Endothelial cell of umbilical vein (primary cell): ENCODE measurements around the gene ST6GALNAC2. TPM values are rescaled to one million over a fixed set of nuclear protein-coding genes. Genes with fewer than 3 reads are reported as not detected.

Experiments used
- BruUV-seq: library from RNA; stranded (reverse); fragments of 400-500 nt; replicated peaks from 2 replicates; lab custom pipeline; 2021; lab: Mats Ljungman, UMichigan
- CTCF ChIA-PET: fragments of 300-600, 350-600 bp; sonication (Branson Sonifier 250); formaldehyde crosslinking; loops from one replicate; lab custom pipeline; 2021; ENCODE audit warnings: antibody characterized with exemption, inconsistent platforms; lab: Charles Lee
- POLR2A ChIA-PET: fragments of 300-600, 350-600 bp; sonication (Branson Sonifier 250); formaldehyde crosslinking; loops from one replicate; lab custom pipeline; 2021; ENCODE audit warnings: antibody characterized with exemption, inconsistent platforms; lab: Charles Lee
- DNase-seq: peaks from one replicate; pipeline ENCODE4 v3.0.0-alpha.2; 2011; ENCODE audit warnings: low read depth, low spot score
- FAIRE-seq: peaks from 2 replicates; lab custom pipeline; 2011; peaks lifted over from hg19 to GRCh38; lab: Jason Lieb, UNC
- H2AFZ ChIP-seq: 2 replicates; pipeline ENCODE4 v1.6.0; 2012; ENCODE audit warnings: low read depth, low read length, control low read depth, inconsistent platforms
- H3K27ac ChIP-seq: 2 replicates; pipeline ENCODE4 v1.5.1; 2011; ENCODE audit warnings: low read depth, mild to moderate bottlenecking, control low read depth, low read length, moderate library complexity; ENCODE audit not compliant: insufficient read depth
- H3K27me3 ChIP-seq, 2 experiments: 2 replicates each; pipeline versions ENCODE4 v1.6.0 to v1.6.1; 2011; ENCODE audit warnings: low read length in 2 of 2, mixed read lengths in 1 of 2; ENCODE audit not compliant: control insufficient read depth in 2 of 2, insufficient read depth in 2 of 2
- H3K36me3 ChIP-seq, 2 experiments: 2 replicates in 1 of 2; 3 replicates in 1 of 2; pipeline ENCODE4 v1.5.1; 2011; ENCODE audit warnings: low read length in 2 of 2, mild to moderate bottlenecking in 1 of 2, moderate library complexity in 1 of 2; ENCODE audit not compliant: control insufficient read depth in 2 of 2, insufficient read depth in 2 of 2; ENCODE audit errors: extremely low read depth in 1 of 2
- H3K4me1 ChIP-seq: 3 replicates; pipeline ENCODE4 v1.5.1; 2011; ENCODE audit warnings: mild to moderate bottlenecking, low read length; ENCODE audit not compliant: control insufficient read depth, insufficient read depth; ENCODE audit errors: extremely low read depth
- H3K4me2 ChIP-seq: 2 replicates; pipeline ENCODE4 v1.6.1; 2011; ENCODE audit warnings: low read length, control low read depth, mixed read lengths; ENCODE audit not compliant: insufficient read depth
- H3K4me3 ChIP-seq, 3 experiments: fragments of 200-600 bp in 1 of 3; sonication (generic), shearing (Covaris generic) in 1 of 3; replicated peaks in 1 of 3; 2 replicates each; pipeline ENCODE4 v1.5.1; 2011 to 2016; ENCODE audit warnings: control low read depth in 3 of 3, low read length in 3 of 3, mild to moderate bottlenecking in 2 of 3, inconsistent platforms in 1 of 3, low read depth in 1 of 3, moderate library complexity in 1 of 3; ENCODE audit not compliant: insufficient read depth in 1 of 3
- H3K79me2 ChIP-seq: 2 replicates; pipeline ENCODE4 v1.6.0; 2012; ENCODE audit warnings: low read length, inconsistent platforms; ENCODE audit not compliant: control insufficient read depth, insufficient read depth
- H3K9ac ChIP-seq: replicated peaks from 2 replicates; pipeline ENCODE3; 2011; ENCODE audit warnings: low read length, control low read depth; ENCODE audit not compliant: insufficient read depth; ENCODE audit errors: extremely low read depth
- H3K9me1 ChIP-seq: replicated peaks from 3 replicates; pipeline ENCODE4 v1.6.0; 2011; ENCODE audit warnings: mild to moderate bottlenecking, low read length; ENCODE audit not compliant: control insufficient read depth, insufficient read depth; ENCODE audit errors: extremely low read depth
- H3K9me3 ChIP-seq: replicated peaks from 2 replicates; pipeline ENCODE4 v1.5.1; 2012; ENCODE audit warnings: low read length, inconsistent platforms; ENCODE audit not compliant: control insufficient read depth, insufficient read depth
- H4K20me1 ChIP-seq: replicated peaks from 2 replicates; pipeline ENCODE3; 2011; ENCODE audit warnings: mild to moderate bottlenecking, low read length; ENCODE audit not compliant: control insufficient read depth, insufficient read depth; ENCODE audit errors: extremely low read depth
- EZH2 ChIP-seq: IDR thresholded peaks from 2 replicates; pipeline ENCODE4 v1.6.1; 2012; ENCODE audit warnings: borderline replicate concordance, low read depth, mild to moderate bottlenecking, moderate library complexity, low read length, inconsistent platforms; ENCODE audit not compliant: severe bottlenecking
- FOS ChIP-seq: IDR thresholded peaks from 2 replicates; pipeline ENCODE4 v1.6.1; 2011; ENCODE audit warnings: mild to moderate bottlenecking, low read length, moderate library complexity, borderline replicate concordance; ENCODE audit not compliant: insufficient read depth
- GATA2 ChIP-seq: IDR thresholded peaks from 2 replicates; pipeline ENCODE4 v1.7.0; 2011; ENCODE audit warnings: low read depth, mild to moderate bottlenecking, moderate library complexity, mixed read lengths, low read length; ENCODE audit not compliant: insufficient read length, insufficient read depth
- JUN ChIP-seq: IDR thresholded peaks from 2 replicates; pipeline ENCODE4 v1.6.1; 2011; ENCODE audit warnings: borderline replicate concordance, low read depth; ENCODE audit not compliant: insufficient read length, insufficient read depth
- MYC ChIP-seq: IDR thresholded peaks from one replicate; pipeline ENCODE4 v1.6.1; 2011; ENCODE audit warnings: mild to moderate bottlenecking, low read depth, low read length
- POLR2A ChIP-seq: IDR thresholded peaks from 2 replicates; pipeline ENCODE4 v1.6.1; 2012; ENCODE audit warnings: low read depth, mild to moderate bottlenecking, control low read depth, low read length
- dilution Hi-C: fragments of 300-500 bp; cut with MboI; formaldehyde crosslinking; loops from one replicate; pipeline ENCODE4 v1.15.0; 2019; ENCODE audit warnings: low sequenced_read_pairs; ENCODE audit not compliant: extremely low pct_ligation_motif_present
- intact Hi-C: fragments of 100-400 bp; cut with micrococcal nuclease; formaldehyde crosslinking; loops from one replicate; pipeline ENCODE4 v1.10.0; 2022
- polyA plus RNA-seq, 4 experiments: library from polyadenylated mRNA; depleted of rRNA in 3 of 4; stranded (reverse) in 3 of 4; unstranded in 1 of 4; fragments of >200 nt; gene quantifications; 2 replicates each; pipeline versions ENCODE4 v1.2.1 to v1.2.3, GENCODE V29; 2011 to 2012; ENCODE audit warnings: missing spikeins in 1 of 4
- total RNA-seq: library from RNA; stranded (reverse); gene quantifications from 2 replicates; pipeline ENCODE4 v1.2.3, GENCODE V29; 2021
- TF ChIP-seq, protein P1 (sequence below): IDR thresholded peaks from 2 replicates; pipeline ENCODE4 v1.6.1; 2011; ENCODE audit not compliant: insufficient read depth, insufficient read length
- TF ChIP-seq, protein P2 (sequence below), 2 donors: IDR thresholded peaks; 1 replicate in 1 of 2; 2 replicates in 1 of 2; pipeline ENCODE4 v1.5.1; 2011; ENCODE audit warnings: low read length in 2 of 2, mild to moderate bottlenecking in 2 of 2, moderate library complexity in 2 of 2, control low read depth in 1 of 2, inconsistent platforms in 1 of 2, low read depth in 1 of 2; ENCODE audit not compliant: insufficient read depth in 1 of 2; ENCODE audit errors: extremely low read depth in 1 of 2

The ST6GALNAC2 gene
- total and polyA plus RNA-seq, 2 donors (not counting 3 experiments of a cell fraction or from before 2014, with no cell fraction given), result 0.59 to 1.7 TPM

DNA sequence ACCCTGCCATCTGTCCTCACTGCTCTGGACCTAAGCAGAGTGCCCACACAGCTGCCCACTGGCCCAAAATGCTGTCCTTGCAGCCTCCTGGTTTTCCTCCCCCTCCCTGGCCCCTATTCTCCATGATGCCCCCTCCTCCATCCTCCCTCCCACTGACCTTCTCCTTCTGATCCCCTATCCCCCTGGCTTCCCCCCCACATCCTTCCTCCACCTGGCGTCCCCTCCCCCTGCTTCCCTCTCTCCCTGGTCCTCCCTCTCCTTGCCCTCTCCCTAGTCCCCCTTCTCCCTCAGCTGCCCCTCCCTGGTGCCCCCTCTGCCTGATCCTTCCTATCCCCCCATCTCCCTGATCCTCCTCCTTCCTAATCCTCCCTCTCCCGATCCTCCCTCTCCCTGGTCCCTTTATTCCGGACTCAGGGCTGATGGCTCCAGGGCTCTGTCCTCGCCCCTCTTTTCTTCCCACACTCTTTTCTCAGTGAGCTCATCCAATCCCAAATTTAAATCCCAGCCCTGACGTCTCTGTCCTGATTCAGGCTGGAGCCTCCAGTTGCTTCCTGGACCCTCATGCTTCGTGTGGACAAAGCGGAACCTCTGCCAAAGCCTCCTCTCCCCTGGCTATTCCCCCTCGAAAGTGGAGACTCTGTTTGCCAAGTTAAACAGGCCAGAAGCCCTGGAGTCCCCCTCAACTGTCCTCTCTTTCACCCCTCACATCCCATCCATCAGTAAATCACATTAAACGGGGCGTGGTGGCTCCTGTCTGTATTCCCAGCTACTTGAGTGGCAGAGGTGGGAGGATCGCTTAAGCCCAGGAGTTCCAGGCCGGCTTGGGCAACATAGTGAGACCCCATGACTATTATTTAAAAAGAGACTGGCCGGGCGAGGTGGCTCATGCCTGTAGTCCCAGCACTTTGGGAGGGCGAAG, 66.4 kb downstream of the ST6GALNAC2 start:
- Histone ChIP-seq H3K79me2 (no peaks in the 10 kb centered on the region), H4K20me1 (no peaks in the 10 kb centered on the region), H3K27me3 (no peaks in the 10 kb centered on the region), H3K9me3 (no peaks in the 10 kb centered on the region), H3K9me1 (no peaks in the 10 kb centered on the region), H3K9ac (no peak overlapping the region), H3K27ac (no peak overlapping the region), H3K4me1 (no peaks in the 10 kb centered on the region), H3K4me2 (no peak overlapping the region), H3K4me3 (no peak overlapping the region), H2AFZ (no peak overlapping the region), H3K36me3 (no peaks in the 10 kb centered on the region)
- intact Hi-C loops (no loop called here), dilution Hi-C loops (no loop called here)
- DNase-seq (no peak), FAIRE-seq (no peak)
- CTCF ChIA-PET, result interaction anchor here (1.1 to 5.9 kb wide), 2 partner anchors 104 to 162 kb away, joined by 3 to 35 read pairs; no protein-coding TSS in a partner anchor
- POLR2A ChIA-PET, result interaction anchor here (0.7 kb wide), 1 partner anchor 153 kb away, joined by 6 read pairs; no protein-coding TSS in a partner anchor
- TF ChIP-seq MYC, result no peak
- TF ChIP-seq, protein P1, sequence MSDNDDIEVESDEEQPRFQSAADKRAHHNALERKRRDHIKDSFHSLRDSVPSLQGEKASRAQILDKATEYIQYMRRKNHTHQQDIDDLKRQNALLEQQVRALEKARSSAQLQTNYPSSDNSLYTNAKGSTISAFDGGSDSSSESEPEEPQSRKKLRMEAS, result no peak
- TF ChIP-seq, protein P2, sequence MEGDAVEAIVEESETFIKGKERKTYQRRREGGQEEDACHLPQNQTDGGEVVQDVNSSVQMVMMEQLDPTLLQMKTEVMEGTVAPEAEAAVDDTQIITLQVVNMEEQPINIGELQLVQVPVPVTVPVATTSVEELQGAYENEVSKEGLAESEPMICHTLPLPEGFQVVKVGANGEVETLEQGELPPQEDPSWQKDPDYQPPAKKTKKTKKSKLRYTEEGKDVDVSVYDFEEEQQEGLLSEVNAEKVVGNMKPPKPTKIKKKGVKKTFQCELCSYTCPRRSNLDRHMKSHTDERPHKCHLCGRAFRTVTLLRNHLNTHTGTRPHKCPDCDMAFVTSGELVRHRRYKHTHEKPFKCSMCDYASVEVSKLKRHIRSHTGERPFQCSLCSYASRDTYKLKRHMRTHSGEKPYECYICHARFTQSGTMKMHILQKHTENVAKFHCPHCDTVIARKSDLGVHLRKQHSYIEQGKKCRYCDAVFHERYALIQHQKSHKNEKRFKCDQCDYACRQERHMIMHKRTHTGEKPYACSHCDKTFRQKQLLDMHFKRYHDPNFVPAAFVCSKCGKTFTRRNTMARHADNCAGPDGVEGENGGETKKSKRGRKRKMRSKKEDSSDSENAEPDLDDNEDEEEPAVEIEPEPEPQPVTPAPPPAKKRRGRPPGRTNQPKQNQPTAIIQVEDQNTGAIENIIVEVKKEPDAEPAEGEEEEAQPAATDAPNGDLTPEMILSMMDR (IDR thresholded peaks at IDR 0.05; ENCODE audit: extremely low read depth in 1 of 2, insufficient read depth in 1 of 2, low read depth in 1 of 2, low read length in 2 of 2), result no peak
- no peak for TF ChIP-seq POLR2A
- TF ChIP-seq GATA2, result no peak
- no peak for TF ChIP-seq FOS
- TF ChIP-seq EZH2, result no peak
- no peak for TF ChIP-seq JUN
- no TSS peak for BruUV-seq
